H1 (cell line): ENCODE results near the gene EEF1A2. TPM values are rescaled to one million over a fixed set of nuclear protein-coding genes. Genes with fewer than 3 reads are reported as not detected.

Experiments used
- CTCF ChIA-PET: fragments of 300-600 bp; sonication (Branson Sonifier 250); formaldehyde crosslinking; loops from one replicate; lab custom pipeline; 2021; ENCODE audit not compliant: partially characterized antibody; lab: Charles Lee
- POLR2A ChIA-PET: fragments of 300-600 bp; sonication (Branson Sonifier 250); formaldehyde crosslinking; loops from one replicate; lab custom pipeline; 2021; ENCODE audit warnings: inconsistent platforms; ENCODE audit not compliant: partially characterized antibody; lab: Charles Lee
- DNase-seq, 2 experiments: peaks; one replicate each; pipeline versions ENCODE4 v3.0.0 to v3.0.0-alpha.2; 2010 to 2022; ENCODE audit warnings: low spot score in 2 of 2, low read depth in 1 of 2, mixed read lengths in 1 of 2
- FAIRE-seq: peaks from 2 replicates; lab custom pipeline; 2011; peaks lifted over from hg19 to GRCh38; lab: Jason Lieb, UNC
- H2AFZ ChIP-seq: 2 replicates; pipeline ENCODE4 v1.8.1; 2012; ENCODE audit warnings: low read length, inconsistent platforms
- H2AK5ac ChIP-seq: 2 replicates; pipeline ENCODE4 v1.6.1; 2013; ENCODE audit warnings: low read depth, low read length
- H2BK120ac ChIP-seq: replicated peaks from 2 replicates; pipeline ENCODE3; 2013; ENCODE audit warnings: low read depth, low read length, inconsistent platforms
- H2BK12ac ChIP-seq: 2 replicates; pipeline ENCODE4 v1.6.1; 2013; ENCODE audit warnings: low read depth, low read length
- H2BK15ac ChIP-seq: 2 replicates; pipeline ENCODE4 v1.6.1; 2013; ENCODE audit warnings: low read length
- H2BK20ac ChIP-seq: 2 replicates; pipeline ENCODE4 v1.6.1; 2013; ENCODE audit warnings: low read length
- H2BK5ac ChIP-seq: 2 replicates; pipeline ENCODE4 v1.6.1; 2013; ENCODE audit warnings: low read depth, low read length
- H3K14ac ChIP-seq: 2 replicates; pipeline ENCODE4 v1.6.1; 2013; ENCODE audit warnings: inconsistent platforms; ENCODE audit not compliant: insufficient read length
- H3K18ac ChIP-seq: 2 replicates; pipeline ENCODE4 v1.6.1; 2013; ENCODE audit warnings: low read length; ENCODE audit errors: extremely low read depth
- H3K23ac ChIP-seq: 2 replicates; pipeline ENCODE4 v1.6.1; 2013; ENCODE audit warnings: inconsistent platforms; ENCODE audit not compliant: insufficient read length
- H3K23me2 ChIP-seq: 2 replicates; pipeline ENCODE4 v1.6.1; 2013; ENCODE audit warnings: low read depth, low read length
- H3K27ac ChIP-seq: 2 replicates; pipeline ENCODE4 v1.6.1; 2011; ENCODE audit warnings: low read depth, low read length, inconsistent platforms
- H3K27me3 ChIP-seq, 4 experiments: replicated peaks in 1 of 4; 1 replicate in 1 of 4; 2 replicates in 3 of 4; pipeline versions ENCODE4 v1.6.1 to v1.8.1; 2011 to 2013; ENCODE audit warnings: low read length in 3 of 4, mild to moderate bottlenecking in 3 of 4, inconsistent platforms in 2 of 4, mixed read lengths in 2 of 4, moderate library complexity in 1 of 4; ENCODE audit not compliant: control insufficient read depth in 3 of 4, insufficient read depth in 3 of 4; ENCODE audit errors: extremely low read depth in 1 of 4
- H3K36me3 ChIP-seq, 4 experiments: 2 replicates each; pipeline versions ENCODE4 v1.6.1 to v1.8.1; 2011 to 2013; ENCODE audit warnings: mild to moderate bottlenecking in 4 of 4, low read length in 3 of 4, moderate library complexity in 2 of 4, control low read depth in 1 of 4, inconsistent platforms in 1 of 4; ENCODE audit not compliant: insufficient read depth in 4 of 4, control insufficient read depth in 2 of 4
- H3K4ac ChIP-seq: replicated peaks from 2 replicates; pipeline ENCODE3; 2013; ENCODE audit warnings: low read length, low read depth, mixed read lengths, inconsistent platforms; ENCODE audit not compliant: insufficient read length
- H3K4me1 ChIP-seq, 4 experiments: replicated peaks in 1 of 4; 1 replicate in 1 of 4; 2 replicates in 3 of 4; pipeline versions ENCODE4 v1.6.1 to v1.8.1; 2011 to 2013; ENCODE audit warnings: low read length in 3 of 4, inconsistent platforms in 2 of 4, mixed read lengths in 1 of 4; ENCODE audit not compliant: insufficient read depth in 4 of 4, control insufficient read depth in 3 of 4
- H3K4me2 ChIP-seq, 2 experiments: 2 replicates each; pipeline versions ENCODE4 v1.6.1 to v1.8.1; 2011 to 2013; ENCODE audit warnings: low read depth in 2 of 2, low read length in 2 of 2, control low read depth in 1 of 2, inconsistent platforms in 1 of 2, mild to moderate bottlenecking in 1 of 2; ENCODE audit not compliant: insufficient read depth in 1 of 2
- H3K4me3 ChIP-seq, 4 experiments: fragments of 200-600, 300-600 bp in 1 of 4; sonication (generic), shearing (Covaris generic), sonication (Bioruptor Twin) in 1 of 4; 2 replicates each; pipeline versions ENCODE4 v1.5.1 to v1.8.1; 2011 to 2016; ENCODE audit warnings: low read length in 4 of 4, low read depth in 3 of 4, control low read depth in 2 of 4, inconsistent platforms in 2 of 4, mild to moderate bottlenecking in 2 of 4, mixed read lengths in 1 of 4, moderate library complexity in 1 of 4; ENCODE audit not compliant: insufficient read depth in 2 of 4; ENCODE audit errors: extremely low read depth in 1 of 4
- H3K56ac ChIP-seq: replicated peaks from 2 replicates; pipeline ENCODE3; 2013; ENCODE audit warnings: low read depth, mild to moderate bottlenecking, mixed read lengths, low read length, inconsistent platforms; ENCODE audit not compliant: insufficient read length
- H3K79me1 ChIP-seq: 2 replicates; pipeline ENCODE4 v1.6.1; 2013; ENCODE audit warnings: low read depth, low read length, control low read depth
- H3K79me2 ChIP-seq, 2 experiments: 2 replicates each; pipeline versions ENCODE4 v1.6.1 to v1.8.1; 2012 to 2013; ENCODE audit warnings: low read length in 2 of 2, mild to moderate bottlenecking in 2 of 2, inconsistent platforms in 1 of 2; ENCODE audit not compliant: insufficient read depth in 2 of 2, control insufficient read depth in 1 of 2
- H3K9ac ChIP-seq, 4 experiments: replicated peaks in 1 of 4; 1 replicate in 1 of 4; 2 replicates in 3 of 4; pipeline versions ENCODE4 v1.6.1 to v1.8.1; 2011 to 2013; ENCODE audit warnings: low read depth in 3 of 4, low read length in 3 of 4, control low read depth in 2 of 4, mild to moderate bottlenecking in 2 of 4, moderate library complexity in 2 of 4, inconsistent platforms in 1 of 4; ENCODE audit errors: extremely low read depth in 1 of 4
- H3K9me3 ChIP-seq, 2 experiments: 2 replicates each; pipeline versions ENCODE4 v1.6.1 to v1.8.1; 2012 to 2013; ENCODE audit warnings: mild to moderate bottlenecking in 2 of 2, moderate library complexity in 2 of 2, control low read depth in 1 of 2, inconsistent platforms in 1 of 2, low read depth in 1 of 2, low read length in 1 of 2, mixed read lengths in 1 of 2; ENCODE audit not compliant: insufficient read depth in 2 of 2
- H4K20me1 ChIP-seq, 2 experiments: replicated peaks in 1 of 2; 2 replicates each; pipeline versions ENCODE3 to v1.8.1; 2011 to 2013; ENCODE audit warnings: inconsistent platforms in 2 of 2, low read length in 2 of 2, mild to moderate bottlenecking in 1 of 2; ENCODE audit not compliant: insufficient read depth in 2 of 2, control insufficient read depth in 1 of 2
- H4K5ac ChIP-seq: 2 replicates; pipeline ENCODE4 v1.6.1; 2013; ENCODE audit warnings: low read length, low read depth, mixed read lengths, inconsistent platforms; ENCODE audit not compliant: insufficient read length
- H4K8ac ChIP-seq: 2 replicates; pipeline ENCODE4 v1.8.0; 2013; ENCODE audit warnings: mild to moderate bottlenecking, moderate library complexity, low read length, inconsistent platforms; ENCODE audit not compliant: insufficient read depth; ENCODE audit errors: extremely low read depth
- H4K91ac ChIP-seq: replicated peaks from 2 replicates; pipeline ENCODE3; 2013; ENCODE audit warnings: low read length, mixed read lengths, inconsistent platforms; ENCODE audit not compliant: insufficient read length
- CBX8 ChIP-seq: fragments of 300-800, 300-1000 bp; sonication (generic); IDR thresholded peaks from 2 replicates; pipeline ENCODE4 v1.7.1; 2016; ENCODE audit warnings: low read depth, low read length, borderline replicate concordance
- CEBPB ChIP-seq: IDR thresholded peaks from 2 replicates; pipeline ENCODE4 v1.6.1; 2012; ENCODE audit warnings: low read depth, low read length
- CHD1 ChIP-seq: IDR thresholded peaks from 2 replicates; pipeline ENCODE4 v1.6.1; 2012; ENCODE audit warnings: low read depth, low read length, improper control_type of control experiment
- CTBP2 ChIP-seq: IDR thresholded peaks from 2 replicates; pipeline ENCODE4 v1.7.0; 2011; ENCODE audit warnings: borderline replicate concordance, mild to moderate bottlenecking, moderate library complexity, mixed read lengths, low read length; ENCODE audit not compliant: insufficient read depth, insufficient read length
- JUN ChIP-seq: IDR thresholded peaks from 2 replicates; pipeline ENCODE4 v1.6.1; 2011; ENCODE audit warnings: low read depth, mild to moderate bottlenecking, improper control_type of control experiment, low read length
- JUND ChIP-seq: IDR thresholded peaks from 2 replicates; pipeline ENCODE4 v1.6.1; 2011; ENCODE audit warnings: mild to moderate bottlenecking, improper control_type of control experiment, low read length
- NRF1 ChIP-seq: IDR thresholded peaks from 2 replicates; pipeline ENCODE4 v1.6.1; 2011; ENCODE audit warnings: mild to moderate bottlenecking, low read depth, low read length, improper control_type of control experiment
- RAD21 ChIP-seq, 2 experiments: IDR thresholded peaks in 1 of 2; conservative IDR thresholded peaks in 1 of 2; 2 replicates each; pipeline ENCODE4 v1.6.1; 2011; ENCODE audit warnings: low read depth in 2 of 2, low read length in 2 of 2, improper control_type of control experiment in 1 of 2, inconsistent platforms in 1 of 2, mild to moderate bottlenecking in 1 of 2, moderate library complexity in 1 of 2
- RFX5 ChIP-seq: IDR thresholded peaks from 2 replicates; pipeline ENCODE4 v1.6.1; 2011; ENCODE audit warnings: low read depth, low read length, improper control_type of control experiment, borderline replicate concordance
- SIX5 ChIP-seq: IDR thresholded peaks from 2 replicates; pipeline ENCODE4 v1.6.1; 2011; ENCODE audit warnings: mild to moderate bottlenecking, low read depth, low read length
- TAF1 ChIP-seq: IDR thresholded peaks from 2 replicates; pipeline ENCODE4 v1.6.1; 2011; ENCODE audit warnings: mild to moderate bottlenecking, low read depth, low read length
- TAF7 ChIP-seq: optimal IDR thresholded peaks from 2 replicates; pipeline ENCODE3; 2011; ENCODE audit warnings: low read depth, mild to moderate bottlenecking, inconsistent platforms, low read length, moderate library complexity, borderline replicate concordance
- TBP ChIP-seq: IDR thresholded peaks from 2 replicates; pipeline ENCODE4 v1.6.1; 2011; ENCODE audit warnings: low read depth, low read length, improper control_type of control experiment
- WGBS, 2 experiments: shearing (Covaris generic) in 1 of 2; methylation state at CpG; one replicate each; pipeline versions ENCODE4 v1.1.6 to v1.1.7; 2013 to 2015; ENCODE audit warnings: low lambda C conversion rate in 2 of 2, mixed read lengths in 2 of 2, inconsistent platforms in 1 of 2, low coverage in 1 of 2, missing lambda C conversion rate in 1 of 2; ENCODE audit not compliant: insufficient replicate concordance in 2 of 2, insufficient coverage in 1 of 2, insufficient read length in 1 of 2; ENCODE audit errors: extremely low coverage in 1 of 2, missing lambda C conversion rate in 1 of 2; 5-methylcytosine and 5-hydroxymethylcytosine counted together
- polyA plus RNA-seq, 7 experiments: library from polyadenylated mRNA; depleted of rRNA in 3 of 7; stranded (reverse) in 5 of 7; unstranded in 2 of 7; fragments of >200 nt in 5 of 7; fragments of 200-250 nt in 2 of 7; gene quantifications; 1 replicate in 5 of 7; 2 replicates in 1 of 7; 4 replicates in 1 of 7; pipeline versions ENCODE4 v1.2.1 to v1.2.3, GENCODE V29; 2011 to 2013; ENCODE audit warnings: missing spikeins in 2 of 7, mixed read lengths in 2 of 7
- total RNA-seq: library from RNA; stranded (reverse); fragmentation: NEBNext Ultra II Directional; extraction: Animal tissue kit (Norgen Biotek cat#: 25700); gene quantifications from 2 replicates; pipeline ENCODE4 v1.2.1, GENCODE V29; 2021

Gene EEF1A2
- total and polyA plus RNA-seq, 2 of the 8 experiments (the other 6 are each of a cell fraction or from before 2014, with no cell fraction given), result 7.4 to 25.8 TPM

- Histone ChIP-seq H3K56ac (no peak overlapping the region), H3K4me2 (no peak overlapping the region), H2BK15ac (no peak overlapping the region), H3K14ac (no peak overlapping the region), H2AK5ac (no peak overlapping the region; the same call in 1 of the 2 replicates), H3K79me1 (peaks cover 48% of the 10 kb centered on the region), H4K91ac (no peak overlapping the region), H4K20me1 (peaks cover 31 to 48% of the 10 kb centered on the region in 2 experiments), H2BK5ac (no peak overlapping the region; the same call in 1 of the 2 replicates), H4K5ac (no peak overlapping the region), H3K9ac (no peak overlapping the region), H3K4me1 (peaks cover 0 to 4% (median 3%) of the 10 kb centered on the region in 4 experiments; a peak in 5 of 7 replicates), H3K4ac (no peak overlapping the region), H3K23me2 (no peaks in the 10 kb centered on the region), H3K27ac (no peak overlapping the region), H3K27me3 (no peaks in the 10 kb centered on the region), H3K36me3 (peaks cover 0 to 5% (median 0%) of the 10 kb centered on the region in 4 experiments; a peak in 1 of 8 replicates), H3K79me2 (peaks cover 5 to 72% of the 10 kb centered on the region in 2 experiments; a peak in 3 of 4 replicates), H3K23ac (no peak overlapping the region), H3K9me3 (no peaks in the 10 kb centered on the region), H4K8ac (no peak overlapping the region), H2BK120ac (no peak overlapping the region), H3K4me3 (no peak overlapping the region), H2BK12ac (no peak overlapping the region), H2AFZ (no peak overlapping the region), H2BK20ac (no peak overlapping the region), H3K18ac (no peak overlapping the region)
- TF ChIP-seq CEBPB (no peak), JUND (no peak), RFX5 (no peak), TAF7 (no peak), TAF1 (no peak), JUN (no peak), CHD1 (no peak), SIX5 (no peak), CBX8 (no peak), RAD21 (IDR thresholded peaks at IDR 0.05 in 1 of 2, conservative IDR thresholded peaks at IDR 0.05 in 1 of 2; ENCODE audit: low read depth in 2 of 2, low read length in 2 of 2) (no peak), CTBP2 (no peak), TBP (no peak), NRF1 (no peak)
- CTCF ChIA-PET, result no interaction called here
- POLR2A ChIA-PET, result no interaction called here
- DNase-seq, result no peak
- FAIRE-seq, result no peak
- 86% methylated on average over 2 of the region's 2 CpGs; no CpG with 5 or more reads in 1 of the 2 experiments for WGBS, 2 experiments
These were observed 36.6 kb downstream of the EEF1A2 start for GRCh38 chr20:63462244-63462643.
